HG03175 (cell line): ENCODE results near the gene THEM4.
"Not testable (repeated sequence)": the region's sequence is repeated elsewhere in the genome, so short reads cannot be mapped to it uniquely, and the experiment has no call there.

Experiments used
- ATAC-seq: cut with Tn5 transposase; IDR thresholded peaks from one replicate; pipeline ENCODE4 v1.9.1; 2021; ENCODE audit warnings: mild to moderate bottlenecking, moderate library complexity; ENCODE audit not compliant: unreplicated experiment

Gene THEM4

DNA sequence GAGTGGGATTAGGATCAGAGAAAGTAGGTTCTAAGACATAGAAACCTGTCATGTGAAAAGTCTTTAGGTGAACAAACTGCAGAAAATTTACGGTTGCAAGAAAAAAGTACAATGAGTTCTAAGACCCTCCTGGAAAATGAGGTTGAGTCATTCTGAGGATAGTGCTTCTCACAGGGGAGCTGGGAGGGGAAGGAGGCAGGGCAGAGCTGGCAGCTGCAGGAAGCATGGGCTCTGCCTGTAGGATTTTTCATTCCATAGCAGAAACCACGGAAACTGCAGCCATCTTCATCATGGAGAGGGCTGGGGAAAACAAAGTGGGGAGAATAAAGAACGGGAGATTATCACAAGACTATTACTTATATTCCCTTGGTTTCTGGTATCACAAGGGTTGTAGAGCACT lies 25.8 kb upstream of the THEM4 start:
- ATAC-seq, result no peak

GRCh38 chr1:151934048-151934493 lies 24.8 kb upstream of the THEM4 start:
- ATAC-seq, result no peak

- no peak for ATAC-seq
Observed at GRCh38 chr1:151924691-151925587, 15.6 kb upstream of the THEM4 start.

GRCh38 chr1:151923422-151923821 lies 14.1 kb upstream of the THEM4 start:
- no peak for ATAC-seq

- ATAC-seq, result no peak
Observed at GRCh38 chr1:151920149-151920548, 10.8 kb upstream of the THEM4 start.

GRCh38 chr1:151918819-151919610 lies 9.7 kb upstream of the THEM4 start:
- no peak for ATAC-seq

DNA sequence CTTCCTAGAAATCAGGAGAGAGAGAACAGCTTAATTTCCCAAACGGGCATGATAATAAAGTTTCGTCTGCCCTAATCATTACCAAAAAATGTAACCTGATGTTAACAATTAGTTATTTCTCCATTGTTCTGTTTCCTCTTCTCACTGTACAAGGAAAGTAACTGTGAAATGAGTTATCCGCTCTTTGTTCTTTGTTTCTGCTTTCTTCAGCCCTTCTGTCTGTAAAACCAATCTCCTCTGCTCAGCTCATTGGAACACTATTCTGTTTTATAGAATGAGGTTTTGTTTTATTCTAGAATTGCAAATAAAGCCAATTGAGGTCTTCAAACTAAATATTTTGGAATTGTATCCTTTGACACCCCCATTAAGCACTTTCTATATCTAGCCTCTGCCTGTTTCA lies 8.8 kb upstream of the THEM4 start:
- no peak for ATAC-seq

DNA sequence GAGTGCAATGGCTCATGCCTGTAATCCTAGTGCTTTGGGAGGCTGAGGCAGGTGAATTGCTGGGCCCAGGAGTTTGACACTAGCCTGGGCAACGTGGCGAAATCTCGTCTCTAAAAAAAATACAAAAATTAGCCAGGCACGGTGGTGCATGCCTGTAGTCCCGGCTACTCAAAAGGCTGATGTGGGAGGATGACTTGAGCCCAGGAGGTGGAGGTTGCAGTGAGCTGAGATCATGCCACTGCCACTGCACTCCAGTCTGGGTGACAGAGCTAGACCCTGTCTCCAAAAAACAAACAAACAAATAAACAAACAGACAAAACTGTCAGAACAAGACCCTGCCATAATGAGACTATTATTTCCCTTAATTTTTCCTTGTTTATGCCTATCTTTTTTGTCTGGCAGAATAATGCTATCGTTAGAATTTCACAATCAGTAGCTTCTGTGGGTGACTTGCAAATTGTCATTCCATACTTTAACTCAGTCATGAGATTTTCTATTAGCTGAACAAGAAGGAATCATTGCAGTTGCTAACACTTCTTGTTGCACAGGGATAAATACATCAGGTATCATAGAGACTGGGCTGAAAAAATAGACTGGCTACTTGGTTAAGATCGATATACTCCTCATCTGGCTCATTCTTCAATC lies 7.5 kb upstream of the THEM4 start:
- ATAC-seq, result no peak

- ATAC-seq, result no peak
Observed at GRCh38 chr1:151915061-151915686, 5.9 kb upstream of the THEM4 start.

DNA sequence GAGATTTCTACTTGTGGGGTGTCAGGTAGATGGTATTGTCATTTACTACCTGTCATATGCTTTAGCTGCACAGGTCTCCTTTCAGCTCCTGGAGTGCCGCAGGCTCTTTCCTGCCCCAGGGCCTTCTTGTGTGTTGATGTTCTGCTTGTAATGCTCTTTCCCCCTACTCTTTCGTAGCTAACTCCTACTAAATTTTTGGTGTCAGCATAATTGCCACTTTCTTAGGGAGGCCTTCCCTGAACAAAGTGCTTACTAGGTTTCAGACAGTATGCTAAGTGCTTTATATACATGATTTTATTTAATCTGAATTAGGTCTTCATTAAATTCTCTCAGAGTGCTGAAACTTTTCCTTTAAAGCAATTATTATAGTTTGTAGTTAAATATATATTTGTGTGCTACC lies 4.8 kb upstream of the THEM4 start:
- no peak for ATAC-seq

GRCh38 chr1:151912973-151913372 lies 3.7 kb upstream of the THEM4 start:
- no peak for ATAC-seq

DNA sequence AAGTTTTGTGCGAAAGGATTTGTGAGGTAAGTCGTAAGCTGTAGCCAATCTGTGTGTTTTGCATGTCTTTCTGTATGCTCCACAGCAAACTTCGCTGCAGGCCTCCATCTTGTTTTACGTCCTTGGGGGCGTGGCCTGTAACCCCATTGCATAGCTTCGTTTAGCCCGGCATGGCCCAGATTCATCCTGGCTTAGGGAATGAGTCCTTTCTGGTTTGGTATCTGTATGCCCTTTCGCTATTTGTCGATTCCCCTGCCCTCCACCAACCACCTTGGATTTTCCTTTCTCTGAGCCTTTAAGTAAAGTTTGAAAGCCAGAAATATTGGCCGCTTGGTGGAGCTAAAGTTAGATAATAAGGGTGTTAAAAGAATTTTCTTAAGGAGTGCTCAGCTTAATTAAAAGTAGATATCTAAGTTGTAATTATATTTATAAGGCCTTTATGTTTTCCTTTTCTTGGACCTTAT lies 1.1 kb downstream of the THEM4 start:
- no peak for ATAC-seq

DNA sequence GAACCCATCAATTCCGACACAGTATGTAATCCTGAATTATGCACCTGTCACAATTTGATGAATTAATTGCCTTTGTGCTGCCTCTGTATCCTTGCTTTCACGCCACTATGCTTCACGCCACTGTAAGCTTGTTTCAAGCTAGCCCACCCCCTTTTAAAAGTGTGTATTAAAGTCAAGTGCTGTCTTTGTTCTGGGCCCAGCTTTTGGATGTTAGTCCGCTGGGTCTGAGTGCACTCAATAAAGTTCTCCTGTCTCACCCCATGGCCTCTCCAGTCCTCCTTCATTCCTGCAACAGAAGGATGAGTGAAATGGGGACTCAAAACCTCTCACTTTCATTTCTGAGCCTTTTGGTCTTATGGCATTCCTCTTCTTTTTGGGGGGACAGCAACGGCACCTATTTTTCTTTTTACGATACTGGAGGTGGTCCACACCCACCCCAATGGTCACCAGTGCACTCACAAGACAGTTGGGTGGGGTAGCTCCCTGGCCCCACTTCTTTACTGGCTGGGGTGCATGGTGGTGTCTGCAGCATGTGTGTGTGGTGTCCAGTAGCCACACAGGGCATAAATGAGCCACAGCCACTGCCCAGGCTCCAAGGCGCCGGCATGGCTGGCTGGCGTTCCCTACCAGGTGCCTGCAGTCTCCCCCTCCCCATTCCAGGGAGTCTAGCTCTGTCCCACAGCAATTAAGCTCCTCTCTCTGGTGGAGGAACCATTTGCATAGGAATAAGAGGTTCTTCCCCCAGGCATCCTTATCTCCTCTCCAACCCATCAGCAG lies 1.8 kb downstream of the THEM4 start:
- ATAC-seq, result no peak

DNA sequence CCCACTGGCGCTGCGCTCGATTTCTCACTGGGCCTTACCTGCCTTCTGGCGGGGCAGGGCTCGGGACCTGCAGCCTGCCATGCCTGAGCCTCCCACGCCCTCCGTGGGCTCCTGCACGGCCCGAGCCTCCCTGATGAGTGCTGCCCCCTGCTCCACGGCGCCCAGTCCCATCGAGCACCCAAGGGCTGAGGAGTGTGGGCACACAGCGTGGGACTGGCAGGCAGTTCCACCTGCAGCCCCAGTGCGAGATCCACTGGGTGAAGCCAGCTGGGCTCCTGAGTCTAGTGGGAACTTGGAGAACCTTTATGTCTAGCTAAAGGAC lies 3.0 kb downstream of the THEM4 start:
- not testable (repeated sequence) for ATAC-seq

DNA sequence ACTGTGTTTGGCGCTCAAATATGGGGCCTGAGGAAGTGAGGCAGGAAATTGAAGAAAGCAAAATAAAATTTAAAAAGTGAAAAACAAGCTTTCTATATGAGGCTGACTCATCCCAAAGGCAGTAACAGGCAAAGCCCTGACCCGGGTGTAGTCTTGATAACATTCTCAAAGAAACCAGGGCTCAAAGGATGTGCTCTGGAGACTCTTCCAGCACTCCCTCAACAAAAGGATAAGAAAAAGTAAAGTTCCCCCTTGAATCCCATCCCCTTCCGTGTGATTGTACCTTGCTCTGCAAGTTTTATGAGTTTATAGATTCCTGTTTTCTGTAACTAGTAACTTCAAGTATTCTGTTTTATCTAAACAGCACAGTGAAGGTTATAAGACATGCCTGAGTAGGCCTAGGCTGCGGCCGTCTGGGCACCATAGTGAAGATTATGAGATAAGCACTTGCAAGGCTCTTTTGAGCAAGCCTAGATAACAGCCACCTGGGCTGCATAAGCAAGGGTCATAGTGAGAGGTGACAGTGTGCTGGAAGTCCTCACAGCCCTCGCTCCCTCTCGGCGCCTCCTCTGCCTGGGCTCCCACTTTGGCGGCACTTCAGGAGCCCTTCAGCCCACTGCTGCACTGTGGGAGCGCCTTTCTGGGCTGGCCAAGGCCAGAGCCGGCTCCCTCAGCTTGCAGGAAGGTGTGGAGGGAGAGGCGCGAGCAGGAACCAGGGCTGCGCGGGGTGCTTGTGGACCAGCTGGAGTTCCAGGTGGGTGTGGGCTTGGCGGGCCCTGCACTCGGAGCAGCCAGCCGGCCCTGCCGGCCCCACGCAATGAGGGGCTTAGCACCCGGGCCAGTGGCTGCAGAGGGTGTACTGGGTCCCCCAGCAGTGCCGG lies 3.6 kb downstream of the THEM4 start:
- ATAC-seq, result not testable (repeated sequence)

- no peak for ATAC-seq
Observed at GRCh38 chr1:151905070-151905442, 4.3 kb downstream of the THEM4 start.

- no peak for ATAC-seq
Observed at GRCh38 chr1:151902858-151903257, 6.5 kb downstream of the THEM4 start.

GRCh38 chr1:151900804-151901203 lies 8.5 kb downstream of the THEM4 start:
- not testable (repeated sequence) for ATAC-seq

DNA sequence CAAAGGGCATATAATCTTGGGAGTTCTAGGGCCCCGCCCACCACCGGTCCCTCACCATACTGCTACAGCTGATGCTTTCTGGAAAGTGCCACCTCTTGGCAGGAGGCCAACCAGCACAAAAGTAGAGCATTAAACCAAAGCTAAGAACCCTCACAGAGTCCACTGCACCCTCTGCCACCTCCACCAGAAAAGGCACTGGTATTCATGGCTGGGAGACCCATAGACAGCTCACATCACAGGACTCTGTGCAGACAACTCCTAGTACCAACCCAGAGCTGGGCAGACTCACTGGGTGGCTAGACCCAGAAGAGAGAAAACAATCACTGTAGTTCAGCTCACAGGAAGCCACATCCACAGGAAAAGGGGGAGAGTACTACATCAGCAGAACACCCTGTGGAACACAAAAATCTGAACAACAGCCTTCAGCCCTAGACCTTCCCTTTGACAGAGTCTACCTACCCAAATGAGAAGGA lies 10.8 kb downstream of the THEM4 start:
- ATAC-seq, result no peak
